ENCODE results near the gene INF2. TPM values are rescaled to one million over a fixed set of nuclear protein-coding genes. Genes with fewer than 3 reads are reported as not detected.
"Not testable (repeated sequence)": the region's sequence is repeated elsewhere in the genome, so short reads cannot be mapped to it uniquely, and the experiment has no call there.

Gene INF2
- total RNA-seq, 5 donors from 2014 or later (not counting 1 experiment from before 2014, with no cell fraction given), result 72.7 to 128 (median 83.7) TPM

GRCh38 chr14:104726600-104727451, 37.4 kb downstream of the INF2 start:
- peak overlapping the region in 1 of 3 donors; percentile 17 for H3K4me3 Mint-ChIP-seq
- no peak for DNase-seq
- 74% methylated on average over 20 of the region's 21 CpGs for WGBS (ENCODE audit: insufficient coverage)
- H3K9me3 Mint-ChIP-seq, result no peaks in the 10 kb centered on the region
- peaks cover 0 to 3% (median 0%) of the 10 kb centered on the region in 3 donors for H3K4me1 Mint-ChIP-seq
- Histone ChIP-seq H3K36me3 (ENCODE audit: control insufficient read depth in 2 of 2, extremely low read depth in 1 of 2, insufficient read depth in 1 of 2, low read length in 1 of 2) (no peaks in the 10 kb centered on the region), H3K4me3 (ENCODE audit: control insufficient read depth in 1 of 2, extremely low read depth in 1 of 2, low read length in 1 of 2) (no peak overlapping the region), H3K27me3 (replicated peaks in 1 of 2; ENCODE audit: control insufficient read depth in 2 of 2, extremely low read depth in 1 of 2, insufficient read depth in 2 of 2, low read length in 1 of 2) (peaks cover 0 to 14% of the 10 kb centered on the region in 2 experiments), H3K27ac (ENCODE audit: low read length) (no peak overlapping the region), H3K9me3 (no peaks in the 10 kb centered on the region), H3K4me1 (ENCODE audit: control insufficient read depth in 1 of 2, extremely low read depth in 1 of 2, insufficient read depth in 2 of 2, low read length in 2 of 2) (peaks cover 0 to 15% of the 10 kb centered on the region in 2 experiments)
- CTCF ChIA-PET, result no interaction called here
- no peak overlapping the region for H3K27ac Mint-ChIP-seq
- ATAC-seq (replicated peaks in 1 of 4), result no peak
- POLR2A ChIA-PET, result no interaction called here
- no peaks in the 10 kb centered on the region for H3K27me3 Mint-ChIP-seq
- no peaks in the 10 kb centered on the region for H3K36me3 Mint-ChIP-seq

- H3K4me3 ChIP-seq (ENCODE audit: control insufficient read depth in 1 of 2, extremely low read depth in 1 of 2, low read length in 1 of 2), result no peak overlapping the region
- 90% methylated on average over 14 of the region's 17 CpGs for WGBS (ENCODE audit: insufficient coverage)
- H3K9me3 Mint-ChIP-seq, result no peaks in the 10 kb centered on the region
- peaks cover 0 to 24% of the 10 kb centered on the region in 2 experiments for H3K27me3 ChIP-seq (replicated peaks in 1 of 2; ENCODE audit: control insufficient read depth in 2 of 2, extremely low read depth in 1 of 2, insufficient read depth in 2 of 2, low read length in 1 of 2)
- CTCF ChIA-PET, result no interaction called here
- H3K36me3 Mint-ChIP-seq, result no peaks in the 10 kb centered on the region
- POLR2A ChIA-PET, result no interaction called here
- H3K27ac ChIP-seq (ENCODE audit: low read length), result no peak overlapping the region
- H3K27me3 Mint-ChIP-seq, result no peaks in the 10 kb centered on the region
- H3K4me3 Mint-ChIP-seq, result no peak overlapping the region
- DNase-seq (no peak), ATAC-seq (replicated peaks in 1 of 4) (no peak)
- no peaks in the 10 kb centered on the region for H3K36me3 ChIP-seq (ENCODE audit: control insufficient read depth in 2 of 2, extremely low read depth in 1 of 2, insufficient read depth in 1 of 2, low read length in 1 of 2)
- no peak overlapping the region for H3K27ac Mint-ChIP-seq
- peaks cover 0 to 9% of the 10 kb centered on the region in 2 experiments for H3K4me1 ChIP-seq (ENCODE audit: control insufficient read depth in 1 of 2, extremely low read depth in 1 of 2, insufficient read depth in 2 of 2, low read length in 2 of 2)
- peaks cover 0 to 3% (median 0%) of the 10 kb centered on the region in 3 donors for H3K4me1 Mint-ChIP-seq
- H3K9me3 ChIP-seq, result no peaks in the 10 kb centered on the region
These were observed 39.2 kb downstream of the INF2 start for GRCh38 chr14:104728631-104729030.

GRCh38 chr14:104729176-104729834, 39.9 kb downstream of the INF2 start:
- H3K9me3 Mint-ChIP-seq; H3K27ac ChIP-seq (ENCODE audit: low read length); H3K4me1 ChIP-seq (ENCODE audit: control insufficient read depth in 1 of 2, extremely low read depth in 1 of 2, insufficient read depth in 2 of 2, low read length in 2 of 2); H3K4me3 Mint-ChIP-seq; H3K36me3 Mint-ChIP-seq; H3K4me1 Mint-ChIP-seq; H3K4me3 ChIP-seq (ENCODE audit: control insufficient read depth in 1 of 2, extremely low read depth in 1 of 2, low read length in 1 of 2); DNase-seq; ATAC-seq (replicated peaks in 1 of 4); H3K27me3 Mint-ChIP-seq; H3K36me3 ChIP-seq (ENCODE audit: control insufficient read depth in 2 of 2, extremely low read depth in 1 of 2, insufficient read depth in 1 of 2, low read length in 1 of 2); POLR2A ChIA-PET; H3K9me3 ChIP-seq; CTCF ChIA-PET: not testable (repeated sequence)
- peak overlapping the region in 1 of 2 donors; percentile 28 for H3K27ac Mint-ChIP-seq
- 96% methylated on average over 8 of the region's 73 CpGs for WGBS (ENCODE audit: insufficient coverage)
- peaks cover 0 to 27% of the 10 kb centered on the region in 2 experiments for H3K27me3 ChIP-seq (replicated peaks in 1 of 2; ENCODE audit: control insufficient read depth in 2 of 2, extremely low read depth in 1 of 2, insufficient read depth in 2 of 2, low read length in 1 of 2)

GRCh38 chr14:104729835-104730181, 40.4 kb downstream of the INF2 start:
- ATAC-seq (replicated peaks in 1 of 4) (no peak), DNase-seq (no peak)
- POLR2A ChIA-PET, result no interaction called here
- Mint-ChIP-seq H3K27ac (no peak overlapping the region), H3K9me3 (no peaks in the 10 kb centered on the region), H3K36me3 (no peaks in the 10 kb centered on the region), H3K4me3 (no peak overlapping the region), H3K27me3 (no peaks in the 10 kb centered on the region), H3K4me1 (peaks cover 0 to 3% (median 0%) of the 10 kb centered on the region in 3 donors)
- H3K27me3 ChIP-seq (replicated peaks in 1 of 2; ENCODE audit: control insufficient read depth in 2 of 2, extremely low read depth in 1 of 2, insufficient read depth in 2 of 2, low read length in 1 of 2), result peaks cover 0 to 24% of the 10 kb centered on the region in 2 experiments
- WGBS (ENCODE audit: insufficient coverage), result 77% methylated on average over 2 of the region's 16 CpGs
- H3K9me3 ChIP-seq, result no peaks in the 10 kb centered on the region
- H3K27ac ChIP-seq (ENCODE audit: low read length), result no peak overlapping the region
- H3K4me3 ChIP-seq (ENCODE audit: control insufficient read depth in 1 of 2, extremely low read depth in 1 of 2, low read length in 1 of 2), result no peak overlapping the region
- CTCF ChIA-PET, result no interaction called here
- peaks cover 0 to 1% of the 10 kb centered on the region in 2 experiments for H3K4me1 ChIP-seq (ENCODE audit: control insufficient read depth in 1 of 2, extremely low read depth in 1 of 2, insufficient read depth in 2 of 2, low read length in 2 of 2)
- no peaks in the 10 kb centered on the region for H3K36me3 ChIP-seq (ENCODE audit: control insufficient read depth in 2 of 2, extremely low read depth in 1 of 2, insufficient read depth in 1 of 2, low read length in 1 of 2)

GRCh38 chr14:104730487-104730886, 41.1 kb downstream of the INF2 start:
- Mint-ChIP-seq H3K36me3 (no peaks in the 10 kb centered on the region), H3K27ac (no peak overlapping the region), H3K4me3 (no peak overlapping the region), H3K9me3 (no peaks in the 10 kb centered on the region), H3K4me1 (no peaks in the 10 kb centered on the region), H3K27me3 (no peaks in the 10 kb centered on the region)
- POLR2A ChIA-PET, result no interaction called here
- Histone ChIP-seq H3K27ac (ENCODE audit: low read length) (no peak overlapping the region), H3K9me3 (no peaks in the 10 kb centered on the region), H3K27me3 (replicated peaks in 1 of 2; ENCODE audit: control insufficient read depth in 2 of 2, extremely low read depth in 1 of 2, insufficient read depth in 2 of 2, low read length in 1 of 2) (peaks cover 0 to 23% of the 10 kb centered on the region in 2 experiments), H3K4me1 (ENCODE audit: control insufficient read depth in 1 of 2, extremely low read depth in 1 of 2, insufficient read depth in 2 of 2, low read length in 2 of 2) (no peaks in the 10 kb centered on the region), H3K36me3 (ENCODE audit: control insufficient read depth in 2 of 2, extremely low read depth in 1 of 2, insufficient read depth in 1 of 2, low read length in 1 of 2) (no peaks in the 10 kb centered on the region), H3K4me3 (ENCODE audit: control insufficient read depth in 1 of 2, extremely low read depth in 1 of 2, low read length in 1 of 2) (no peak overlapping the region)
- CTCF ChIA-PET, result no interaction called here
- 100% methylated on average over 1 of the region's 5 CpGs for WGBS (ENCODE audit: insufficient coverage)
- ATAC-seq (replicated peaks in 1 of 4) (no peak), DNase-seq (no peak)

- Histone ChIP-seq H3K27ac (ENCODE audit: low read length) (no peak overlapping the region), H3K27me3 (replicated peaks in 1 of 2; ENCODE audit: control insufficient read depth in 2 of 2, extremely low read depth in 1 of 2, insufficient read depth in 2 of 2, low read length in 1 of 2) (peaks cover 0 to 24% of the 10 kb centered on the region in 2 experiments), H3K36me3 (ENCODE audit: control insufficient read depth in 2 of 2, extremely low read depth in 1 of 2, insufficient read depth in 1 of 2, low read length in 1 of 2) (no peaks in the 10 kb centered on the region), H3K9me3 (no peaks in the 10 kb centered on the region), H3K4me3 (ENCODE audit: control insufficient read depth in 1 of 2, extremely low read depth in 1 of 2, low read length in 1 of 2) (no peak overlapping the region), H3K4me1 (ENCODE audit: control insufficient read depth in 1 of 2, extremely low read depth in 1 of 2, insufficient read depth in 2 of 2, low read length in 2 of 2) (no peaks in the 10 kb centered on the region)
- CTCF ChIA-PET, result no interaction called here
- Mint-ChIP-seq H3K4me1 (no peaks in the 10 kb centered on the region), H3K36me3 (no peaks in the 10 kb centered on the region), H3K27ac (no peak overlapping the region), H3K9me3 (no peaks in the 10 kb centered on the region), H3K4me3 (no peak overlapping the region), H3K27me3 (no peaks in the 10 kb centered on the region)
- whole genome bisulfite sequencing (ENCODE audit: insufficient coverage), result 81% methylated on average over 18 of the region's 18 CpGs
- DNase-seq, result no peak
- POLR2A ChIA-PET, result no interaction called here
- ATAC-seq (replicated peaks in 1 of 4), result no peak
These were observed 42.2 kb downstream of the INF2 start for GRCh38 chr14:104731320-104732294.
